ENCODE data around the gene KLK7.
"Not testable (repeated sequence)": the region's sequence is repeated elsewhere in the genome, so short reads cannot be mapped to it uniquely, and the experiment has no call there.

KLK7 gene

DNA sequence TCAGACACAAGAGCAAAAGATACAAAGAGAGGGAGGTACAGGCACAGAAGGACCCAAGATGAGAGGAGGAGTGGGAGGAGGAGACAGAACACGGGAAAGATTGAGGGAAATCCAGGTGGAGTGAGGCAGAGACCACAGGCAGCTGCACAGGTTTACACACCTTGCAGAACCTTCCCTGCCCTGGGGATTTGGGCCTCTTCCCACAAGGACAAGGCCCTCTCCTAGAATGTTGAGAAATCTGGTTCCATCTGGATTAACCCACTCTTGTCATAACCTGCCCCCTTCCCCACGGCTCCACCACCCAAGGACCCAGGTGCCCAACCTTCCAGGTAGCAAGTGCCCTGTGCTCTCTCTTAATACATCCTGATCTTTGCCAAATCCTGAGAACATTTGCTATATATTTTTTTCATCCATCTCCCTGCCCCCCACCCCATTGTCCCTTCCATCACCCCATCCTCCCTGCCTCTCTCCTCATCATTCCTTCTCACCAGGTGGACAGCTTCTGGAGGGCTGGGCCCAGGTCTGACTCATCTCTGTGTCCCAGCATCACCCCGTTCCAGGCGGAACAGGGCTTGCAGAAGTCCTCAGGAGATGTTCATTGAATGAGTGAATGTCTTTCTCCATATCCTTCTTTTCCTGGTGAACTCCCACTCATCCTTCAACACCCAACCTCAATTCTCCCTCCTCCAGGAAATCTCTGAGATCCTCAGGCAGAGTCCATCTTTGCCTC lies 26.5 kb upstream of the KLK7 start:
- DNase-seq = no peak

GRCh38 chr19:51009061-51009891 lies 25.6 kb upstream of the KLK7 start:
- no peak for DNase-seq

GRCh38 chr19:51007488-51007887 lies 23.8 kb upstream of the KLK7 start:
- no peak for DNase-seq

DNA sequence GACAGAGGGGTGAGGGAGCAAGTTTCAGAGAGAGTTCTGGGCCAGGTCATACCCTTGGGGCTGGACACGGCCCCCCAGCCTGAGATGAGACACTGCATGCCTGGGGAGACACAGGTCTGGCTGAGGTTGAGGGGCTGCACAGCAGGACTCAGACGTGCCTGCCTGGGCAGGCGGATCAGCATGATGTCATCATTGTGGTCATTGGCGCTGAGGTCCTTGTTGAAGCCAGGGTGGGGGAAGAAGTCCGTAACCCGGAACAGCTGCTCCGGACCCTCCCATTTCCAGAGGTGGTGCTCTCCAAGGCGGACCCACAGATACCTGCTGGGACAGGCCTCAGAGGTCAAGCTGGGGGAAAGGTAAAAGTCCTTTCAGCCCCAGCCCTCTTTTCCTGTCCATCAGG lies 22.7 kb upstream of the KLK7 start:
- DNase-seq = no peak

DNA sequence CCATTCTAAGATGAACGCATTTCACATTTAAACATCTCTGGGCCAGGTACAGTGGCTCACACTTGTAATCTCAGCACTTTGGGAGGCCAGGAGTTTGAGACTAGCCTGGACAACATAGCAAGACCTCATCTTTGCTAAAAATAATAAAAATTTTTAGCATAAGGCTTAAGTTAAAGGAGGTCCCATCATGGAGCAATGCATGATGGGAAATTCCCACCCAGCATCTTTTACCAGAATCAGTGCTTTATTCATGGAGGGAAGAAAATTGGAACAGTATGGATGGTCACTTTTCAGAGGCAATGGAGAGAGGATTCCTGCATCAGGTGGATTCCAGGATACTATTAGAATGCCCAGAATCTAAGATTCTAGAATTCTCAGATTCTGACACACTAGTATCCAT lies 21.5 kb upstream of the KLK7 start:
- DNase-seq = no peak

DNA sequence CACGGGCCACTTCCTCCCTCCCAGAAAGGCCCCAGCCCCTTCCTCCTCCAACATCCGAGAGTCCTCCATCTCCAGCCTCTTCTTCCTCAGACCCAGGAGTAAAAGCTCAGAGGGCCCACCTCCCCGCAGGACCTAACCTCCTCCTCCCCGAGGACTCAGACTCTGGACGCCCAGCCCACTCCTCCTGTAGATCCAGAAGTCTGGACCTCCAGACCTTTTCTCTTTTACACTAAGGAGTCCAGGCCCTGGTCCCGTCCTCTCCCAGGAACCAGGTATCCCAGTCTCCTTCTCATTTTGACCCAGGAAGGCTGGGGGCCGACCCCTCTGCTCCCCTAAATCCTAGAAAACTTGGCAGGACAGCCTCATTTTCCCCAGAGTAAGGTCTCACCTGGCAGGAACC lies 19.6 kb upstream of the KLK7 start:
- no peak for DNase-seq

GRCh38 chr19:51002542-51003311 lies 19.0 kb upstream of the KLK7 start:
- DNase-seq = no peak

GRCh38 chr19:51002089-51002532 lies 18.4 kb upstream of the KLK7 start:
- no peak for DNase-seq

DNA sequence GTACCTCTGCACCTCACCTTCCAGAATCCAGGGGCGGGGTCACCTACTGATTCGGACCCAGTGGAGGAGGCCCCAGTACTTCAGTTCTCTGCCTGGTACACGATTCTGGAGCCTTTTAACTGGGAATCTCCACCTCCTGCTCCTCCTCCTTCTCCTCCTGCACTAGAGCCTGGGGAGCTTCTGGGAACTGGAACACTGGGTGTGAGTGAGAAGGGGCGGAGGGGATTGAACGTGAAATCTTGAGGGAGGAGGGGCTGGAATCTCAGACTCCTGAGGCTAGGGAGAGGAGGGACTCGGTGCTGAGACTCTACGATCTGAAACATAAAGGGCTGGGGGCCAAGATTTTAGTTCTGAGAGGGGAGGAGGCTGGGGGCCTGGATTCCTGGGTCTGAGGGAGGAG lies 17.8 kb upstream of the KLK7 start, which contains the start of gene KLK8:
KLK8 (minus strand) TSS at position 90 of the 400 bp plus-strand sequence. CDS start 437 bp downstream, outside the sequence.
- DNase-seq = no peak

GRCh38 chr19:51000981-51001380 lies 17.3 kb upstream of the KLK7 start:
- no peak for DNase-seq

- DNase-seq = no peak
Measured at GRCh38 chr19:51000426-51000825, 16.7 kb upstream of the KLK7 start.

DNA sequence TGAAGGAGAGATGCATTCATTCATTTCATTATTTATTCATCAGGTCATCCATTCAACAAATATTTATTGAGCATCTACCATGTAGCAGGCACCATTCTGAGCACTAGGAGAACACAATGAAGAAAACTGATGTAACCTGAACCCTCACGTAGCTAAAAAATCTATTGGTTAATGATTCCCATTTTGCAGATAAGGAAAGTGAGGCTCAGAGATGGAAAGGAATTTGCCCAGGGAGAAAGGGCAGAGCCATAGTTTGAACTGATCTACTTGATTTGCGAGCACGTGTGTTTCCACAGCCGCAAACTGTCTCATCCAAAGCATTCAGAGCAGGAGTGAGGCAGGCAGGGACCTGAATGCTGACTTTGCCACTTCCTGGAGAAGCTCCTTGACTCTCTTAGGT lies 15.0 kb upstream of the KLK7 start:
- DNase-seq = no peak

GRCh38 chr19:50998061-50998460 lies 14.3 kb upstream of the KLK7 start:
- no peak for DNase-seq

DNA sequence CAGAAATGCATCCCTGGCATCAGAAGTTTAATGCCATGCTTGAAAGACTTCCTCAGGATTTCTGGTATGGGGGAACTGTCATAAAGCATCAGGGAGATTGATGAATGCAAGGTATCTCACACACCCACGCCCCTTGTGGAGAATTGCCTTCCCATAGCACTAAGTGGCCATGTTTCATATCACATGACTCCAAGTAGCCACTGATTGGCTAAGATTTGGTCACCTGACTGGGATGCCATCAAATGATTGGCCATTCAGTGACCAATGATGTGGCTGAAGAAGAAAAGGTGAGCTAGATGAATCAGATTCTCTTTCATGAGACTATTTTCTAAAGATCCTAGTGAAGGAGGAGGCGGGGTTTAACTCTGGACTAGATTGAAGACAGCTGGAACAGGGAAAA lies 10.4 kb upstream of the KLK7 start:
- DNase-seq = no peak

DNA sequence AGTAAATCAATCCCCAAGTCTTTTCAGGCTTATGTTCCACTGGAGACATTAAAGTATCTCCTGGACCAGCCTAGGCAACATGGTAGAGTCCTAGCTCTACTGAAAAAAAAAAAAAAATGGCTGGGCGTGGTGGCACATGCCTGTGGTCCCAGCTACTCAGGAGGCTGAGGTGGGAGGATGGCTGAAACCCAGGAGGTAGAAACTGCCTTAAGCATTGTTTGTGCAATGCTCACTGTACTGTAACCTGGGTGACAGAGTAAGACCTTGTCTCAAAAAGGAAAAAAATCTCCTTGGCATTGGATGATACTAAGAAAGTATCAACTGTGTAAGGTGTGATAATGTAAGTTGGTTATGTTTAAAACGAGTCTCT lies 8.9 kb upstream of the KLK7 start:
- DNase-seq = no peak

- not testable (repeated sequence) for DNase-seq
Measured at GRCh38 chr19:50984416-50984815, 699 bp upstream of the KLK7 start.

GRCh38 chr19:50982186-50982585 lies 1.5 kb downstream of the KLK7 start:
- DNase-seq = no peak

GRCh38 chr19:50981587-50982146 lies 2.0 kb downstream of the KLK7 start:
- no peak for DNase-seq

- no peak for DNase-seq
Measured at GRCh38 chr19:50980208-50980607, 3.5 kb downstream of the KLK7 start.

DNA sequence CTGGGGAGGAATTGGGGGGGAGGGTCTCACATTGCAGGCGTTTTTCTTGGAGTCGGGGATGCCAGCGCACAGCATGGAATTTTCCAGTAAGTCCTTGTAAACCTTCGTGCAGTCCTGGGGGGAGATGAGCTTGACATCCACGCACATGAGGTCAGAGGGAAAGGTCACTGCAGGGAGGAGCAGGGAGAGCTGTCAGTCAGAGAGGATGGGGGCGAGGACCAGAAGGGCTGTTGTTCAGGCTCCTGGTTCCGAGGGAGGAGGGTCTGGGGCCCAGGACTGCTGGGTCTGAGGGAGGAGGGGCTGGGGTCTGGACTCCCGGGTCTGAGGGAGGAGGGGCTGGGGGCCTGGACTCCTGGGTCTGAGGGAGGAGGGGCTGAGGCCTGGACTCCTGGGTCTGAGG lies 4.0 kb downstream of the KLK7 start:
- DNase-seq = no peak

DNA sequence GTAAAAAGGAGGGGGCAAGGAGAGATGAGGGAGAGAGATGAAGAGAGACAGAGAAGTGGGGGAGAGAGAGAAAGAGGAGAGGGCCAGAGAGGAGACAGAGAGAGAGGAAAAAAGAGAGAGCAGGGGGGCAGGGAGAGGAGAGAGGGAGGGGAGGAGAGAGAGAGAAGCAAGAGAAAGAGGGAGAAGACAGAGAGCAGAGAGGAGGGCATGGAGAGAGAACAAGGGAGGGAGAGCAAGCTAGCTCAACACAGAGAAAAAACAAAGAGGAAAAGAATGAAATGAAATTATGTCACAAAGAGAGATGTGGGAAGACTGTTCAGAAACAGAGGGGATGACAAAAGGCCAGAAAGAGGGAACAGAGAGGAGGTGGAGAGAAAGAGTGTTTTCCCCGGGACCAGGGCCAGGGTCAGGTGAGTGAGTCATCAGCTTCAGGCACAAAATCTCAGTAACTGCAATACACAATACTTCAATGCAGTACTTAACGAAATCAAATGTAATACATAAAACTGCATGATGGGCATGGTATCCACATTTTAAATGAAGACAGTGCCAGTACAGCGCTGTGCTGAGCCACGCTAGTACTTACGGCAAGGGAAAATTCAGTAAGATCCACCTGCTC lies 4.8 kb downstream of the KLK7 start:
- no peak for DNase-seq

DNA sequence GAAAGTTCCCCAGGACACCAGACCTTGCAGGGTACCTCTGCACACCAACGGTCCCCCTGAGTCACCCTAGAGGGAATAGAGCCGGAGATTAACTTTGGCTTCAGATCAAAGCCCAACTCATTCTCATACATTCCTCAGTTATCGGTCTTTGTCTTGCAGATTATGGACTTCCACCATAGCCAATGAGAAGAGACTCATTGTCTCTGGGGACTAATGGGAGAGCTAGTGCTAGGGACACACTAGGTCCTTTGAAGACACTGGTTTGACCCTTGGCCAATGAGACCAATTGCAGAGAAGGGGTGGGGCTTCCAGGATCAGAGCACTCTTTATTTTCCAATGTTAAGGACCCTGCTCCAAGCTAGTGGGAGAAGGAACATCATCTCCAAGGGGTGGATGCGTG lies 6.1 kb downstream of the KLK7 start:
- DNase-seq = no peak

- DNase-seq = no peak
Measured at GRCh38 chr19:50975766-50976165, 8.0 kb downstream of the KLK7 start.
